HepG2 (cell line): ENCODE results near the gene SRP19.

ENCODE experiments used
- SMAD1 ChIP-seq: sonication (generic); formaldehyde crosslinking; IDR thresholded peaks from 2 replicates; pipeline ENCODE4 v1.4.0; 2020; ENCODE audit warnings: missing genetic modification reagents, low read depth, mild to moderate bottlenecking, borderline replicate concordance
- TF ChIP-seq, protein P1 (sequence below), 2 experiments: IDR thresholded peaks; 2 replicates each; pipeline ENCODE4 v1.6.1; 2011 to 2012; ENCODE audit warnings: low read length in 2 of 2, borderline replicate concordance in 1 of 2, low read depth in 1 of 2, mild to moderate bottlenecking in 1 of 2, moderate library complexity in 1 of 2
- TF ChIP-seq, protein P2 (sequence below): IDR thresholded peaks from 2 replicates; pipeline ENCODE4 v1.6.1; 2016

GRCh38 chr5:112849912-112850311 lies 11.2 kb upstream of the SRP19 start:
- no peak for TF ChIP-seq SMAD1 (CRISPR knock-in tag)
- TF ChIP-seq, protein P1, sequence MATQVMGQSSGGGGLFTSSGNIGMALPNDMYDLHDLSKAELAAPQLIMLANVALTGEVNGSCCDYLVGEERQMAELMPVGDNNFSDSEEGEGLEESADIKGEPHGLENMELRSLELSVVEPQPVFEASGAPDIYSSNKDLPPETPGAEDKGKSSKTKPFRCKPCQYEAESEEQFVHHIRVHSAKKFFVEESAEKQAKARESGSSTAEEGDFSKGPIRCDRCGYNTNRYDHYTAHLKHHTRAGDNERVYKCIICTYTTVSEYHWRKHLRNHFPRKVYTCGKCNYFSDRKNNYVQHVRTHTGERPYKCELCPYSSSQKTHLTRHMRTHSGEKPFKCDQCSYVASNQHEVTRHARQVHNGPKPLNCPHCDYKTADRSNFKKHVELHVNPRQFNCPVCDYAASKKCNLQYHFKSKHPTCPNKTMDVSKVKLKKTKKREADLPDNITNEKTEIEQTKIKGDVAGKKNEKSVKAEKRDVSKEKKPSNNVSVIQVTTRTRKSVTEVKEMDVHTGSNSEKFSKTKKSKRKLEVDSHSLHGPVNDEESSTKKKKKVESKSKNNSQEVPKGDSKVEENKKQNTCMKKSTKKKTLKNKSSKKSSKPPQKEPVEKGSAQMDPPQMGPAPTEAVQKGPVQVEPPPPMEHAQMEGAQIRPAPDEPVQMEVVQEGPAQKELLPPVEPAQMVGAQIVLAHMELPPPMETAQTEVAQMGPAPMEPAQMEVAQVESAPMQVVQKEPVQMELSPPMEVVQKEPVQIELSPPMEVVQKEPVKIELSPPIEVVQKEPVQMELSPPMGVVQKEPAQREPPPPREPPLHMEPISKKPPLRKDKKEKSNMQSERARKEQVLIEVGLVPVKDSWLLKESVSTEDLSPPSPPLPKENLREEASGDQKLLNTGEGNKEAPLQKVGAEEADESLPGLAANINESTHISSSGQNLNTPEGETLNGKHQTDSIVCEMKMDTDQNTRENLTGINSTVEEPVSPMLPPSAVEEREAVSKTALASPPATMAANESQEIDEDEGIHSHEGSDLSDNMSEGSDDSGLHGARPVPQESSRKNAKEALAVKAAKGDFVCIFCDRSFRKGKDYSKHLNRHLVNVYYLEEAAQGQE (IDR thresholded peaks at IDR 0.05; ENCODE audit: borderline replicate concordance in 1 of 2, low read depth in 1 of 2, low read length in 2 of 2), result no peak
- TF ChIP-seq, protein P2, sequence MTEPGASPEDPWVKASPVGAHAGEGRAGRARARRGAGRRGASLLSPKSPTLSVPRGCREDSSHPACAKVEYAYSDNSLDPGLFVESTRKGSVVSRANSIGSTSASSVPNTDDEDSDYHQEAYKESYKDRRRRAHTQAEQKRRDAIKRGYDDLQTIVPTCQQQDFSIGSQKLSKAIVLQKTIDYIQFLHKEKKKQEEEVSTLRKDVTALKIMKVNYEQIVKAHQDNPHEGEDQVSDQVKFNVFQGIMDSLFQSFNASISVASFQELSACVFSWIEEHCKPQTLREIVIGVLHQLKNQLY (CRISPR knock-in tag), result no peak
